HepG2 (cell line): Measurements from ENCODE around the gene EPDR1. TPM values are rescaled to one million over a fixed set of nuclear protein-coding genes. Genes with fewer than 3 reads are reported as not detected.
A peak's percentile ranks its signal among the peaks of the same experiment; 100 is the strongest.

Experiments
- ATAC-seq: fragments of 200-7000 bp; cut with Tn5 transposase; 3 replicates; pipeline ENCODE4 v1.9.1; 2020; ENCODE audit warnings: mild to moderate bottlenecking, moderate library complexity
- BruUV-seq: library from RNA; stranded (reverse); fragments of 400-500 nt; replicated peaks from 2 replicates; lab custom pipeline; 2021; lab: Mats Ljungman, UMichigan
- CTCF ChIA-PET: fragments of 300-600 bp; formaldehyde crosslinking; extraction: SDS; loops from one replicate; lab custom pipeline; 2021; ENCODE audit warnings: low total read pairs, inconsistent platforms, low intra/inter-chr PET ratio; lab: Yijun Ruan, JAX
- POLR2A ChIA-PET: fragments of 350-600 bp; sonication (Branson Sonifier 250); formaldehyde crosslinking; loops from one replicate; lab custom pipeline; 2020; ENCODE audit warnings: antibody characterized with exemption, inconsistent platforms; lab: Yijun Ruan, JAX
- DNase-seq: peaks from one replicate; pipeline ENCODE4 v3.0.0-alpha.2; 2015; ENCODE audit warnings: low spot score
- FAIRE-seq: peaks from 3 replicates; lab custom pipeline; 2011; peaks lifted over from hg19 to GRCh38; lab: Jason Lieb, UNC
- H2AFZ ChIP-seq: one replicate; pipeline ENCODE4 v1.6.1; 2011; ENCODE audit warnings: low read length, inconsistent platforms
- H3K27ac ChIP-seq: fragments of 300-600 bp; 3 replicates; pipeline ENCODE4 v1.8.0; 2011; ENCODE audit warnings: mixed run types, mild to moderate bottlenecking, mixed read lengths, low read length, inconsistent platforms; ENCODE audit not compliant: insufficient read depth; ENCODE audit errors: extremely low read length
- H3K27me3 ChIP-seq, 2 experiments: fragments of 200-600 bp in 1 of 2; 2 replicates in 1 of 2; 3 replicates in 1 of 2; pipeline versions ENCODE4 v1.6.0 to v1.8.0; 2011; ENCODE audit warnings: low read length in 2 of 2, mild to moderate bottlenecking in 2 of 2, moderate library complexity in 2 of 2, inconsistent platforms in 1 of 2; ENCODE audit not compliant: insufficient read depth in 2 of 2, control insufficient read depth in 1 of 2
- H3K36me3 ChIP-seq, 2 experiments: fragments of 200-600 bp in 1 of 2; replicated peaks in 1 of 2; 2 replicates in 1 of 2; 3 replicates in 1 of 2; pipeline versions ENCODE4 v1.5.1 to v1.8.0; 2011; ENCODE audit warnings: low read length in 2 of 2, inconsistent platforms in 1 of 2; ENCODE audit not compliant: insufficient read depth in 2 of 2, control insufficient read depth in 1 of 2
- H3K4me1 ChIP-seq: 2 replicates; pipeline ENCODE4 v1.5.1; 2012; ENCODE audit warnings: low read length, inconsistent platforms; ENCODE audit not compliant: insufficient read depth
- H3K4me2 ChIP-seq: 2 replicates; pipeline ENCODE4 v1.6.0; 2011; ENCODE audit warnings: low read depth, low read length, inconsistent platforms
- H3K4me3 ChIP-seq, 3 experiments: fragments of 200-600 bp in 1 of 3; sonication (generic), shearing (Covaris generic) in 1 of 3; replicated peaks in 1 of 3; 2 replicates each; pipeline ENCODE4 v1.5.1; 2011 to 2016; ENCODE audit warnings: low read length in 3 of 3, inconsistent platforms in 2 of 3, low read depth in 2 of 3, mild to moderate bottlenecking in 2 of 3, control low read depth in 1 of 3, mixed read lengths in 1 of 3; ENCODE audit not compliant: insufficient read depth in 1 of 3
- H3K79me2 ChIP-seq: one replicate; pipeline ENCODE4 v1.6.1; 2011; ENCODE audit warnings: low read length, inconsistent platforms; ENCODE audit not compliant: insufficient read depth
- H3K9ac ChIP-seq: 2 replicates; pipeline ENCODE4 v1.6.0; 2011; ENCODE audit warnings: mild to moderate bottlenecking, low read depth, low read length, inconsistent platforms; ENCODE audit not compliant: insufficient read depth
- H3K9me3 ChIP-seq: 2 replicates; pipeline ENCODE4 v1.5.1; 2012; ENCODE audit warnings: mild to moderate bottlenecking, low read length
- H4K20me1 ChIP-seq: 2 replicates; pipeline ENCODE4 v1.6.0; 2011; ENCODE audit warnings: inconsistent platforms, mild to moderate bottlenecking, low read length, moderate library complexity; ENCODE audit not compliant: insufficient read depth
- FOXC1 ChIP-seq: sonication (generic); formaldehyde crosslinking; IDR thresholded peaks from 2 replicates; pipeline ENCODE4 v1.8.0; 2022; ENCODE audit warnings: mild to moderate bottlenecking, missing genetic modification reagents, borderline replicate concordance
- KLF12 ChIP-seq: sonication (generic); formaldehyde crosslinking; IDR thresholded peaks from 2 replicates; pipeline ENCODE4 v1.4.0; 2020; ENCODE audit warnings: missing genetic modification reagents, borderline replicate concordance
- RBFOX2 ChIP-seq: fragments of 200-400 bp; formaldehyde crosslinking; IDR thresholded peaks from 2 replicates; pipeline ENCODE4 v1.6.1; 2017; ENCODE audit warnings: low read depth, mild to moderate bottlenecking, low read length
- SMC3 ChIP-seq: IDR thresholded peaks from 2 replicates; pipeline ENCODE4 v1.6.1; 2011; ENCODE audit warnings: low read length, improper control_type of control experiment
- ZNF225 ChIP-seq: sonication (generic); formaldehyde crosslinking; IDR thresholded peaks from 2 replicates; pipeline ENCODE4 v1.4.0; 2020; ENCODE audit warnings: mild to moderate bottlenecking, missing genetic modification reagents
- ZNF562 ChIP-seq: sonication (generic); formaldehyde crosslinking; IDR thresholded peaks from 2 replicates; pipeline ENCODE4 v1.8.0; 2022; ENCODE audit warnings: missing genetic modification reagents, borderline replicate concordance
- ZNF644 ChIP-seq: IDR thresholded peaks from 2 replicates; pipeline ENCODE4 v1.6.1; 2016; ENCODE audit warnings: low read depth
- ZNF788 ChIP-seq: sonication (generic); formaldehyde crosslinking; IDR thresholded peaks from 2 replicates; pipeline ENCODE4 v1.5.0; 2020; ENCODE audit warnings: mild to moderate bottlenecking, missing genetic modification reagents, borderline replicate concordance
- ZSCAN31 ChIP-seq: sonication (generic); formaldehyde crosslinking; IDR thresholded peaks from 2 replicates; pipeline ENCODE4 v1.5.0; 2020; ENCODE audit warnings: low read depth, mild to moderate bottlenecking, missing genetic modification reagents
- WGBS: methylation state at CpG from one replicate; pipeline ENCODE4 v1.1.6; 2017; ENCODE audit warnings: low lambda C conversion rate; 5-methylcytosine and 5-hydroxymethylcytosine counted together
- in situ Hi-C: cut with HindIII; loops from 2 replicates; pipeline ENCODE4 v1.10.0; 2017; ENCODE audit warnings: low pct_unique_long_range_greater_than_20kb; ENCODE audit not compliant: extremely low pct_ligation_motif_present
- intact Hi-C: fragments of 100-400 bp; cut with micrococcal nuclease; formaldehyde crosslinking; loops from one replicate; pipeline ENCODE4 v1.10.0; 2022; ENCODE audit not compliant: unreplicated experiment
- polyA plus RNA-seq, 8 experiments: library from polyadenylated mRNA; depleted of rRNA in 3 of 8; stranded (reverse) in 7 of 8; unstranded in 1 of 8; fragments of >200 nt; fragmentation: Illumina TruSeq in 4 of 8; extraction: Trizol in 4 of 8; gene quantifications; 2 replicates each; pipeline versions ENCODE4 v1.2.1 to v1.2.3, GENCODE V29; 2011 to 2016; ENCODE audit warnings: low read depth in 4 of 8, missing spikeins in 1 of 8, mixed read lengths in 1 of 8; ENCODE audit not compliant: insufficient read depth in 1 of 8
- total RNA-seq, 5 experiments: library from RNA; depleted of rRNA; stranded (reverse); fragments of >200 nt; fragmentation: Illumina TruSeq; extraction: Trizol; gene quantifications; 2 replicates each; pipeline ENCODE4 v1.2.3, GENCODE V29; 2016; ENCODE audit warnings: low read depth in 1 of 5
- TF ChIP-seq, protein P1 (sequence below), 2 experiments: sonication (generic) in 1 of 2; formaldehyde crosslinking in 1 of 2; IDR thresholded peaks; 2 replicates each; pipeline versions ENCODE4 v1.6.1 to v1.9.0; 2014 to 2022; ENCODE audit warnings: antibody characterized with exemption in 1 of 2, borderline replicate concordance in 1 of 2, inconsistent platforms in 1 of 2, low read depth in 1 of 2, missing genetic modification reagents in 1 of 2

Gene EPDR1
- total and polyA plus RNA-seq, 2 of the 13 experiments (the other 11 are each of a cell fraction or from before 2014, with no cell fraction given), result 38.3 to 50.2 TPM

DNA sequence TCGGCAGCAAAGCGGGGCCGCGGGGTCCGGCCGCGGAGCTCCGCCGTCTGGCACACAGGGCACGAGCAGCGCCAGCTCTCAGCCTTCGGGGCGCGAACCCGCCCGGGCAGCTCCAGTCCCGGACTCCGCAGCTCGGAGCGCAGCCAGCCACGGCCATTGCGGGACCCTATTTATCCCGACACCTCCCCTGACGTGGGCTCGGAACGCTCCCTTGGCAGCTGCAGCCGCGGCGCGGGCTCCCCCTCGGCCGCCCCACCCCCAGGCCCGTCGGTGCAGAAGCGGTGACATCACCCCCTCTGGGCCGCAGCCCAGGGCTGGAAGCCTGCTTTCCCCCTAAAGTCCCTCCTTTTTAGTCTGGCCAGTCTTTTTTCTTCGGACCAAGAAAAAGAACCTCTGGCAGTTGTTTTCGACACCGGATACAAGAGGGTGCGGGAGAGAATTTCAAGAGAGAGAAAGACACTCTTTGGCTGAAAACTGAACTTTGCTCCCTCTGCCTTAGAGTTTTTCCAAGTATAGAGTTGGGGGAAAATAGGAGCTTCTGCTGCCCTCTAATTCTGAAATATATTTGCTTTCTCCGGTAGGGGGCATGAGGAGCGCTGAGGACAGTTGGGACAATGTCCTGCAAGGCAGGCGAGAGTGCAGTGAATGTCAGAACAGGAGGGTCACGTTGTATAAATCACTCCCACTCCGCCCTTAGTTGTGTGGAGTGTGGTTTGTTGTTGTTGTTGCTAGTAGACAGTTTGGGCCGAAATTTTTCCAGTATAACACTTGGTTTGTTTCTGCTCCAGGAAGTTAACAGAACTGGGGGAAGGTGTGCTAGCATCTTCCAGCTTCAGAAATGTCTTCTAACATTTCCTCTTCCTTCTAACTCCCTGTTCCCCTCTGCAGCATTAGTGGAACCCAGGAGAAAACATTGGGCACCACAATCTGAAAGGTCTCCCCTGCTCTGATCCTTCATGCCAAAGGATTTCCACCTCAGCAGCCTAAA, 3.5 kb upstream of the EPDR1 start, which contains the start of gene SFRP4:
Gene SFRP4 (minus strand): TSS at position 145 of the 988 bp plus-strand sequence. CDS start 280 bp downstream, outside the sequence.
- H4K20me1 ChIP-seq, result peaks cover 2% of the 10 kb centered on the region; the same call in 1 of the 2 replicates
- peak within 1 kb of the TSS; percentile 79 for H3K9ac ChIP-seq
- intact Hi-C loops (loop anchor here (1.0 to 5.0 kb wide), 5 partner anchors 16 to 260 kb away; partner anchors contain the start of gene STARD3NL), in situ Hi-C loops (loop anchor here (25.0 kb wide), 1 partner anchor 420 kb away; no protein-coding TSS in a partner anchor)
- TSS peak; percentile 10 for BruUV-seq
- peak; percentile 76 for DNase-seq
- no peaks in the 10 kb centered on the region for H3K9me3 ChIP-seq
- under 1% methylated on average over 20 of the region's 46 CpGs for WGBS
- CTCF ChIA-PET, result interaction anchor here (1.4 to 1.6 kb wide), 4 partner anchors 14 to 191 kb away, joined by 4 to 5 read pairs (median 4); no protein-coding TSS in a partner anchor
- POLR2A ChIA-PET, result interaction anchor here (0.9 to 2.8 kb wide), 11 partner anchors 9 to 264 kb away, joined by 3 to 45 read pairs (median 5); partner anchors contain the start of gene STARD3NL
- H3K36me3 ChIP-seq, result no peaks in the 10 kb centered on the region
- H2AFZ ChIP-seq, result peak within 1 kb of the TSS; percentile 77
- peaks cover 45% of the 10 kb centered on the region for H3K4me1 ChIP-seq
- peak; percentile 51 for FAIRE-seq
- peak within 1 kb of the TSS; percentile 87 for H3K4me2 ChIP-seq
- H3K4me3 ChIP-seq, result peak within 1 kb of the TSS; percentile 72 to 82 (median 73)
- H3K27ac ChIP-seq, result peak within 1 kb of the TSS; percentile 65
- ATAC-seq, result peak; percentile 68
- H3K27me3 ChIP-seq, result no peaks in the 10 kb centered on the region
- H3K79me2 ChIP-seq, result peaks cover 7% of the 10 kb centered on the region
- TF ChIP-seq ZNF225 (CRISPR knock-in tag) (0 out of 2 replicates have a peak, but pooled peaks have one; percentile 7), SMC3 (peak; percentile 84), ZSCAN31 (CRISPR knock-in tag) (peak; percentile 33; the same call in 1 of the 2 replicates), ZNF644 (no peak), KLF12 (CRISPR knock-in tag) (peak; percentile 10; the same call in 1 of the 2 replicates), FOXC1 (0 out of 2 replicates have a peak, but pooled peaks have one; percentile 8), RBFOX2 (peak; percentile 74), ZNF562 (CRISPR knock-in tag) (no peak), ZNF788 (CRISPR knock-in tag) (peak; percentile 38; the same call in 1 of the 2 replicates)
- TF ChIP-seq, protein P1, sequence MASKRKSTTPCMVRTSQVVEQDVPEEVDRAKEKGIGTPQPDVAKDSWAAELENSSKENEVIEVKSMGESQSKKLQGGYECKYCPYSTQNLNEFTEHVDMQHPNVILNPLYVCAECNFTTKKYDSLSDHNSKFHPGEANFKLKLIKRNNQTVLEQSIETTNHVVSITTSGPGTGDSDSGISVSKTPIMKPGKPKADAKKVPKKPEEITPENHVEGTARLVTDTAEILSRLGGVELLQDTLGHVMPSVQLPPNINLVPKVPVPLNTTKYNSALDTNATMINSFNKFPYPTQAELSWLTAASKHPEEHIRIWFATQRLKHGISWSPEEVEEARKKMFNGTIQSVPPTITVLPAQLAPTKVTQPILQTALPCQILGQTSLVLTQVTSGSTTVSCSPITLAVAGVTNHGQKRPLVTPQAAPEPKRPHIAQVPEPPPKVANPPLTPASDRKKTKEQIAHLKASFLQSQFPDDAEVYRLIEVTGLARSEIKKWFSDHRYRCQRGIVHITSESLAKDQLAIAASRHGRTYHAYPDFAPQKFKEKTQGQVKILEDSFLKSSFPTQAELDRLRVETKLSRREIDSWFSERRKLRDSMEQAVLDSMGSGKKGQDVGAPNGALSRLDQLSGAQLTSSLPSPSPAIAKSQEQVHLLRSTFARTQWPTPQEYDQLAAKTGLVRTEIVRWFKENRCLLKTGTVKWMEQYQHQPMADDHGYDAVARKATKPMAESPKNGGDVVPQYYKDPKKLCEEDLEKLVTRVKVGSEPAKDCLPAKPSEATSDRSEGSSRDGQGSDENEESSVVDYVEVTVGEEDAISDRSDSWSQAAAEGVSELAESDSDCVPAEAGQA (IDR thresholded peaks at IDR 0.05; ENCODE audit: low read depth), result no peak
- TF ChIP-seq, protein P1 (CRISPR knock-in tag; IDR thresholded peaks at IDR 0.05; ENCODE audit: borderline replicate concordance), result no peak
